CD4-positive, alpha-beta T cell treated with Interleukin-17A for 1 hour (primary cell): ENCODE measurements around the gene FRRS1.
A peak's percentile ranks its signal among the peaks of the same experiment; 100 is the strongest.
"Not testable (repeated sequence)": the region's sequence is repeated elsewhere in the genome, so short reads cannot be mapped to it uniquely, and the experiment has no call there.

ENCODE experiments used
- DNase-seq: peaks from one replicate; pipeline ENCODE4 v3.0.0-alpha.2; 2020

Gene FRRS1

DNA sequence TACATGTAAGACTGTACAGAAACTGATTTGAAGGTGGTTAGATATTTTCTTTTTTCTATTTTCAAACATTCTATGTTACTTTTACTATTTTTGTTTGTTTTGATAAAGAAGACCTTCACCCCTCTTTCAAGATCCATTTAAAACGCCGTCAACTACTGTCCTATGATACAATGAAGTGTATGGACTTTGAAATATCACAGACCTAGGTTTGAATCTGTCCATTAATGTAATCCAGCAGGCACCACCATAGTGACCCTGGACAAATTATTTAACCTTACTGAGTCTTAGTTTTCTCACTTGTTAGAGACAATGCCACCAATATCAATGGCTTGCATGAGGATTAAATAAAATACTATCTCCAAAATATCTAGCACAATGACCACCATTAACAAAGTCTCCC, 2.0 kb downstream of the FRRS1 start:
- DNase-seq, result no peak

DNA sequence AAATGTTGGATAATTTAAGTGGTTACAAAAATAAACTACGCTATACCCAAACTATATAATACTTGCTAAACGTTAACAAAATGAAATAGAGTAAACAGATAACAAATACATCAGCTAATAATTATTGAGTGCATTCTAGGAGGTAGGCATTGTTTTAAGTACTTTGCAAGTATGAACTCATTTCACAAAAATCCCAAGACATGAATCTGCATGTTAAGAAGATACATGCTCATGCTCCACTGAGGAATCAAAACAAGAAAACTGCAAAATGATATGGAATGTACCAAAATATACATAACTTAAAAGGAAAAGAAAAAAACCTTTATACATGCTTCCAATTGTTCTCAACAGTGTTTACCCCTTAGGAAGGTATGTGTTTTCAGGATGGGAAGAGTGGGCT, 2.5 kb downstream of the FRRS1 start:
- DNase-seq, result no peak

DNA sequence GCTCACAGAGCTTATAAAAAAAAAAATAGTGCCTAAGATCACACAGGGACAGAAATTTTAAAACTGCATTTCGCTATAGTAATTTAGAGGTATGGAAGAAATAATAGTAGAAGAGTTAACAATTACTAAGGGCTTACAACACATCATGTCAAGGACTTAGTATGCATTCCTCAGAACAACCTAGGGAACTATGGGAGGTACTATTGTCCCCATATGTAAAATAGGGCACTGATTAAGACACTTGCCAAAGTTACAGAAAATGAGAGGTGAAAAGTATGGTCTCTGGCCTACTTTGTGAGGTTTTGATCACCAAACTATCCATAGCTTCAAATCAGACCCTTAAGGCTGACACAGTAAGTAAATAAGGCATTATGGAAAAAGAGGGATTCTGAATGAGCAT, 4.7 kb downstream of the FRRS1 start:
- no peak for DNase-seq

DNA sequence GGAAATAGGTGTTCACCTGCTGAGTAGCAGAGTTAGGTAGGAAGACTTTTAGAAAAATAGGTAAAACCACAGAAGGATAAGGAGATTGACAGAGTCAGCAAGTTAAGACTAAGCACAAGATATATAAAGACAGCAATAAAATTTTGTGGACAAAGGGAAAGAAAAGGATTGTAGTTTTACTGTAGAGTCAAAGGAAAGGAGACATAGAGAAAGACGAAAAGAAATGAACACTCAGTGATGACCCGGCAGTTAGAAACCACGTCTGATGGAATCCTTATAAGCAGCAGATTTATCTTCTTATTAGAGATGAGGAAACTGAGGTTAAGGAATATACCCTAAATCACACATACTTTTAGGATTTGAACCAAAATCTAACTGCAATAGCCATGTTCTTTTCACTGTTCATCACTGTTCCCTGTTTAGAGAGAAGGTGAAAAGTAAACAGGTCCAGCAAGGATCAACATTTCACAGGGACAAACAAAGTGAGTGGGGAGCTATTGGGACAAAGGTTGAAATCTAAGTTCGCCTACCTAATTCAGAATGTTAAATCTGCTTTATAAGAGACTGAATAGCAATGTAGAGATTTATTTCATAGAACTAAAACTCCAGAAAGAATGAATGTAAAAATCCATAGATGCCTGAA, 6.8 kb downstream of the FRRS1 start:
- DNase-seq, result no peak

DNA sequence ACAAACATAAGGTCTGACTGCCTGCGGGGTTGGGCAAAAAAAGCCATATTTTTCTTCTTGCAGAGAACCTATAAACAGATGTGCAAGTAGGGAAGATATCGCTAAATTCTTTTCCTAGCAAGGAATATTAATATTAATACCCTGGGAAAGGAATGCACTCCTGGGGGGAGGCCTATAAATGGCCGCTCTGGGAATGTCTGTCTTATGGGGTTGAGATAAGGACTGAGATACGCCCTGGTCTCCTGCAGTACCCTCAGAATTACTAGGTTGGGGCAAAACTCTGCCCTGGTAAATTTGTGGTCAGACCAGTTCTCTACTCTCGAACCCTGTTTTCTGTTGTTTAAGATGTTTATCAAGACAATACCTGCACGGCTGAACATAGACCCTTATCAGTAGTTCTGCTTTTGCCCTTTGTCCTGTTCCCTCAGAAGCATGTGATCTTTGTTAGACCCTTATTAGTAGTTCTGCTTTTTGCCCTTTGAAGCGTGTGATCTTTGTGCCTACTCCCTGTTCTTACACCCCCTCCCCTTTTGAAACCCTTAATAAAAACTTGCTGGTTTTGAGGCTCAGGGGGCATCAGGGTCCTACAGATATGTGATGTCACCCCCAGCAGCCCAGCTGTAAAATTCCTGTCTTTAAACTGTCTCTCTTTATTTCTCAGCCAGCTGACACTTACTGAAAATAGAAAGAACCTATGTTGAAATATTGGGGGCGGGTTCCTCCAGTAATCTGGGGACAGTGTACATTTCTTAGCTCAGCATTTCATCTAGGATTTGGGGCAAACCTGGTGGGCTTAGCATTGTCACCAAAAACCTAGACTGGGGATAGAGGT, 7.5 kb downstream of the FRRS1 start:
- not testable (repeated sequence) for DNase-seq

DNA sequence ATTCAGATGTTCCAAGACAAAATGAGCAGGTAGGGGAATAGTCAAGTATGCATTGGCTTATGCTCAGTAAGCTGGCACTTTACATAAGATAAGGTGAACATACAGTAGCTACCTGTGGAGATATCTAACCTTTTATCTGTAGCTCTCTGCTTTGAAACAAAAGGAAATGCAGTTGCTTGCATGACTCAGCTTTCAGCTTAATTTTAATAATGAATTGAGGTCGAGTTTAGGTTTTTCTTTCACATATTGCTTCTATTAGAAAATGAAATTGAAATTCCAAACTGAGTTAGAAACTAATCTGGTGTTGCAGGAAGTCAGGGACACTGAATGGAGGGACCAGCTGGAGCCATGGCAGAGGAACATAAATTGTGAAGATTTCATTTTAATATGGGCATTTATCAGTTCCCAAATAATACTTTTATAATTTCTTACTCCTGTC, 8.3 kb downstream of the FRRS1 start:
- DNase-seq, result no peak

DNA sequence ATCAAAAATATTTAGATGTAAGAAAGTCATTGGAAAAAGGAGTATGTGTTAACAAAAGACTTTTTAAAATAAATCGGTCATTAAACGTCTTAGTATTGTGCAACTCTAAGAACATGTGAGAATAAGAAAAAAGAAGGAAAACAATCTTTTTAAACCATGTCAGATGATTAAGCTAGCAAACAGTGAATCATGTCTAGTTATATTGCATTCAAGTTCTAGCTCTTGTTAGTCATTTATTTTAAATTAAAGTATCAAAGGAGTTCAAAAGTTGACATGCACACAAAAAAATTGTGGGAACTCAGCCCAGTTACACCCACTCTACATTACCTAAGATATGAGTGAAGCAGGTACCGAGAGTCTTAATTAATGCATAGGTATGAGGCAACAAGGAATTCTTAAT, 9.8 kb downstream of the FRRS1 start:
- DNase-seq, result no peak

DNA sequence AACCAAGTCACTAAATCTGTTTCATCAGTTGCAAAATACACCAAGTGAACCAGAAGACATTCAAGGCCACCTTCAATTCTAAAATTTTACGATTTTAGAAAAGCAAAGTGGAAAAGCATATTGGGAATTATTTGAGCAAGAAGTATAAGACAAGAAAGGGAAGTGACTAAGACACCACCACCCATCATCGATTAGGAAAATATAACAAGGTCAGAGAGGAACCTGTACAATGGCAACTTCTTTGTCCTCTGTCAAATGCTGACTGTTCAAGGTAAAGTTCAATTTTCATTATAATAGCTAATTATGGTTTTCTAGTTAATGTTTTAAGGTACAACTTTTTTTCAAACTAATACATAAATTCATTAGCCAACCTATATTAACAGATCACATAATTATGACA, 10.8 kb downstream of the FRRS1 start:
- no peak for DNase-seq

DNA sequence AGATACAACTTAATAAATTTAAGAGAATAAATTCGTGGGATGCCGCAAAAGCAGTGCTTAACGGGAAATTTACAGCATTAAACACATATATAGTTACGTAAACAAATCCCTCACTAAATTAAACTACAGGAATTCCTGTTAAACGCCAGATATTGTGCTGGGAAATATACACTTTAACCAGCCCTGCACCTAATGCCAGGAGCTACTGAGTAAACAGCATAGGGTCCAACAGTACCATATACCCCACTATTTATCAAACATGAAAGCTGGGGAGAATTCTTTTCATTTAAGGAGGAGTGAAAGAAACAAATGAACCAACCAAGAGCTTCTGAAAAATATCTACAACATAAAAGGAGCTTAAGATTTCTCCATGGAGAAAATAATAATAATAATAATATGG, 11.7 kb downstream of the FRRS1 start:
- DNase-seq, result no peak

DNA sequence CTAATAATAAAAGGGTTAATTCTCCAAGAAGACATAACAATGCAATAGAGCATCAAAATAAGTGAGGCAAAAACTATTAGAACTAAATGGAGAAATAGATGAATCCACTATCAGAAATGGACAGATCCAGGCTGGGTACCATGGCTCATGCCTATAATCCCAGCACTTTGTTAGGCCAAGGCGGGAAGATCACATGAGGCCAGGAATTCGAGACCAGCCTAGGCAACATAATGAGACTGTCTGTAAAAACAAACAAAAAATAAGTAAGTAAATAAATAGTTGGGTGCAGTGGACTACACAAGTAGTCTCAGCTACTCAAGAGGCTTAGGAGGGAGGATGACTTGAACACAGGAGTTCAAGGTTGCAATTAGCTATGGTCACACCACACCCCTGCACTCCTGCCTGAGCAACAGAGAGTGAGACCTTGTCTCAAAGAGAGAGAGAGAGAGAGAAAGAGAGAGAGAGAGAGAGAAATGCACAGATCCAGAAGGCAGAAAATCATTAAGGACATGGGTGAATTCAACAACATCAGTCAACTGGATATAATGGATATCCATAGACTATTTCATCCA, 12.3 kb downstream of the FRRS1 start:
- no peak for DNase-seq

DNA sequence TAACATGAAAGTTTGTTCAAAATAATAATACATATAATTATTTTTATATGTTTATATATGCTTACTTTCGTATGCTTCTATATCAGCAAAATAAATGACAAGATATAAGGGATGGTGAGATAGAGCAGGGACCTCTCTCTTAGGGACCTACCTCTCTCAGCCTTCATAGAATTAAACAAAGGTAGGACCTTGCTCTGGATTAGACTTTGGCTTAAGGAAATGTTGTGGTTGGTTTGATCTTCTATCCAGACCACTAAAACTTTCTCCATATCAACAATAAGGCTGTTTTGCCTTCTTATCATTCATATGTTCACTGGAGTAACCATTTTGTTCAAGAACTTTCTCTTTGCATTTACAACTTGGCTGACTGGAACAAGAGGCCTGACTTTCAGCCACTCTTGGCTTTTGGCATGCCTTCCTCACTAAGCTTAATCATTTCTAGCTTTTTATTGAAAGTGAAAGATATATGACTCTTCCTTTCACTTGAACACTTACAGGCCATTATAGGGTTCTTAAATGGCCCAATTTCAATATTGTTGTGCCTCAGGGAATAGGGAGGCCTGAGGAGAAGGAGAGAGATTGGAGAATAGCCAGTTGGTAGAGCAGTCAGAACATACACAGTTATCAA, 14.4 kb downstream of the FRRS1 start:
- no peak for DNase-seq

DNA sequence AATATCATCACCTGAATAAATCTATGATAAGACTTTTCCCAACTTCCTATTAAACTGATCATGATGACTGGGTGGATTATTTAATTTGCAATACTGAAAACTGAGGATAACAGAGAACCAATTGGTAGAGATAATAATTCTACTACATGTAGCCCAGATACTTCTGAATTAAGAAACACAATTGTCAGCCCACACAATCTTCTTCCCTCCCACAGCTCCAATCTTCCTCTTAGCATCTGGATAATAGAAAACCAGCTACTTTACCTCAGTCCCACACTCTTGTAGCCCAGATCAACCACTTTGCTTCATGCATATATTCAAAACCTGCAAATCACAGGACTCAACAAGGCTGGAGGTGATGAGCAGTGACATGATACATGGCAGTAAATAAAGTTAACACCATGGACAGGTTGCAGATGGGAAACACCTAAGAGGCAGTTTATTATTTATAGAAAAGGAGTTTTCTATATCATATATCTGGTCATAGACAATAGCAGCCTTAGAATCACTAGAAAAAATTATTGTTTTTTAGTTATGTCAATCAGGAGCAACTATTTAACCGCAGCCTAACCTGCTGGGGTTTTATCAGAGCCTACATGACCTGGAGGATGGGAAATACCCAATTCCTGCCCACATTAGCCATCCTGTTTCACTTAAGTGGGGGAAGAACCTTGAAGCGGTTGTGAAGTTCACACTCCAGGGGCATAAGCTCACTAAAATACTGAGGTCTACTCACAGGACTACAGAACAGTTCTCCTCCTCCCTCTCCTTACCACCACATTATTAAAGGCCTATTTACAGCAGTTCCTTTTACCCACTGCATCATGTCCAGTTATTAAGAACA, 16.7 kb downstream of the FRRS1 start:
- DNase-seq, result peak; percentile 22

DNA sequence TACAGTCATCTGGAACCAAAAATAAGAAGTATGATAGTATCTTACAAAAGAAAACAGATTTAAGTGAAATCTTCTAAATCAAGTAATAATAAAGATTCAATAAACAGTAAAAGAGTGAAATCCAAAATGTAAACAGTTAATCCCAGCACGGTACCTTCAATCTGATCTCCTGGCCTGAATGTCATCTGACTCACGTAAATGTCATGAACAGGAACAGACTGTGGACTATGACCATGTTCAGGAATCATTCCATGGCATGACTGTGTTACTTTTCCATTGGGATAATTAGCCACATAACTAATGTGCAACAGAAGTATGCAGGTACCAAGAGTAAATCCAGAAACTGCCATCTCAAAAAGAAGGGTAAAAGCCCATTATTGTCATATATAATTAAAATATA, 18.0 kb downstream of the FRRS1 start:
- DNase-seq, result no peak

DNA sequence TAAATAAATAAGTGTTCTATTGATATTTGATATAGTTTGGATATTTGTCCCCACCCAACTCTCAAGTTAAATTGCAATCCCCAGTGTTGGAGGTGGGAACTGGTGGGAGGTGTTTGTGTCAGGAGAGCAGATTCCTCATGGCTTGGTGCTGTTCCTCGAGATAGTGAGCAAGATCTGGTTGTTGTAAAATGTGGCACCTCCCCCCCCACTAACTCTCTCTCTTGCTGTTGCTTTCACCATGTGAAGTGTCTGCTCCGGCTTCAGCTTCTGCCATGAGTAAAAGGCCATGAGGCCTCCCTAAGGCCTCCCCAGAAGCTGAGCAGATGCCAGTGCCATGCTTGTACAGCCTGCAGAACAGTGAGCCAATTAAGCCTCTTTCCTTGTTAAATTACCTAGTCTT, 20.8 kb downstream of the FRRS1 start:
- DNase-seq, result no peak

DNA sequence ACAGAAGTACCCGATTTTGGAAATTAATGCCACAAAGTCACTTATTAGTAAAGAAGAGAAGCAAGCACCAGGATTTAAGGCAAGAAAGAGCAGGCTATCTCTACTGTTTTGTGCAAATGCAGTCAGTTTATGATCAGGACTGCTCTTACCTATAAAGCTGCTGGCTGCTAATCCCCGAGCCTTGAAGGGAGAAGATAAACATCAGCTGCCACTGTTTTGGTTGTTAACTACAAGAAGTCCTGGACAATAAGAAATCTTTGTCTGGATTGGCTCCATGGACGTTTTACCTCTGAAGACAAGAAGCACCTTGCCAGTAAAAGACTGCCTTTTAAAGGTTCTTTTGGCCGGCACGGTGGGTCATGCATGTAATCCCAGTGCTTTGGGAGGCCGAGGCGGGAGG, 21.4 kb downstream of the FRRS1 start:
- no peak for DNase-seq

DNA sequence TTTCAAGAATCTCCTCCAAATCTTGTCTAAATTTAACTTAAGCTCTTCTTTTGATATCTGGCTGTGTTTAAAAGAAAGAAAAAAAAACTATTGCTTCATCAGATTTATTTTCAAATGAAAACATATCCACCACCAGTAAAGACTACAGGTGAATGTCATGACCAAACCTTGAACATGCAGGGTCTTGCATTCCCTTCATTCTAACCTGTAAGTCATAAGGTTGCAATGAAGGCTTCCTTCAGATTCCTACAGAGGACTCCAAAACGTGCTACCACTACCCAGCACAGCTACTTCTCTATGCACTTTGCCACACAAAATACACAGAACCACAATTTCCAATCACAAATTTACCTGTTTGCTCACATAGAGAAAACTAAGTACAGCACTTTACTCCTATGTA, 26.3 kb downstream of the FRRS1 start:
- no peak for DNase-seq

DNA sequence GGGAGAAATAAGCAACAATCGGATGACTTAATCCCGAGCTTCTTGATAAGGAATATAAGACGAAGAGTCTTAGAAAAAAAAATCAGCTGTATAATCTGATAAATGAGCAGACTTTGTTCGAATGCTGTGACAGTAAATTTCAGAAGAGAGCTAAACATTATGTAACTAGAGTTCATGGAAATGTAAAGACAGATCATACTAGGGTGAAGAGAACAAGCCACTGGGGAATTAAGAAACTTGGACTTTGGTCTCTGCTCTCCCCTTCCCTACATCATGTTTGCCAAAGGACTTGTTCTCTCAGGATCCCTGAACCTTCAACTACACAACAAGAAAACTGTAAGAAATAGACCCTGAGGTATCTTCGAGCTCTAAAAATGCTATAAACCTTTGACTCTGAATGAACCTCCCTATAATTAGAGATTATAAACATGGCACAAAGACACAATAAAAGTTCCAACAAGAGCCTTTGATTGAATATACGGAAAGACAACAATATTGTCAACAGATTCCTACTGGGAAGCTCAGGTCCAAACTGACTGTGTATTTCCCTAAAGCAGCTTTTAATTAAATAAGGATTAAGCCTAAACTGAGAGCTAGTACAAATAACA, 27.5 kb downstream of the FRRS1 start:
- no peak for DNase-seq

DNA sequence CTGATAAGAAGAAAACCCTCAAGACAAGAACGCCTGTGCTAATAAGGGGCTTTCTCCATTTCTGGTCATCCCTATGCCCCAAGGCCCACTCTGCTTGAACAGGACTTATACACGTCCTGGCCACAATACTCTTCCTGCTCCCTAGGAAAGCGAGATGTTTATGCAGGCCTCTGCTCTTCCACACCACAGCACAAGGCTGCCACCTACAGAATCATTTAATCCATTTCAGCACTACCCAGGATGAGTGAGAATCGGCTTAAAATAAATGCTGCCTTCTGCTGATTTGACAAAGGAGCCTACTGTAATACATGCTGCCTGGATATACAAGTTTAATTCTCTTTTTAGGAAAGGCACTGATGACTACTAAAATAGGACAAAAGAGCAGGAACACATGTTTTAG, 29.4 kb downstream of the FRRS1 start:
- no peak for DNase-seq

DNA sequence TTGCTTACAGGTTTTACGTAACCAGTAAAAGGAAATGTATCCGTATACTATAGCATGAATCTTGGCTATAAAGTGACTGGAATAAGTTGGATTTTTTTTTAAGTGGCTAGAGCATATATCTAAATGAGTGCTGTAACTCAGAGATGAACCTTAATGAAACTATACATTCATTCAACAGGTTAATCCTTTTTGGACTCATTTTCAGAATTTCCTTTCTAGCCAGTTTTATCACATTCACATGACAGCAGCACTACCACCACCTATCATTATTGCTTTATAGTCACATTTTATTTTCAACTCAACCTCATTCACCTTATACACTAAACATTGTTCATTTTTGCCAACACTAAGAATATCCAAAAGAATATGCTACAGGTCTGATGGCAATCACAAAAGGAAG, 30.6 kb downstream of the FRRS1 start:
- DNase-seq, result no peak

DNA sequence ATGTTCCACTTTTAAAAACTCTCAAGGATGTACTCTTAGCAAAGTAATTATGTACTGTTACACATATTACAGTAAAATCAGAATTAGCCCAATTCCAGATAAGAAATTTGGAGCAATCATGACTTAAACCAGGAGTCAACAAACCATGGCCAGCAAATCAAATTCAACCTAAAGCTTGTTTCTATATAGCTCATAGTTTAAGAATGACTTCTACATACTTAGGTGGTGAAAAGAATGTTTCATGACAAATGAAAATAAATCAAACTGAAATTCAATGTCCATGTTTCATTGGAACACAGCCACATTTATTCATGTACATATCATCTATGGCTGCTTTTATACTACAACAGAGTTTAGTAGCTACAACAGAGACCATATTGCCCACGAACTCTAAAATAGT, 35.1 kb downstream of the FRRS1 start:
- no peak for DNase-seq

DNA sequence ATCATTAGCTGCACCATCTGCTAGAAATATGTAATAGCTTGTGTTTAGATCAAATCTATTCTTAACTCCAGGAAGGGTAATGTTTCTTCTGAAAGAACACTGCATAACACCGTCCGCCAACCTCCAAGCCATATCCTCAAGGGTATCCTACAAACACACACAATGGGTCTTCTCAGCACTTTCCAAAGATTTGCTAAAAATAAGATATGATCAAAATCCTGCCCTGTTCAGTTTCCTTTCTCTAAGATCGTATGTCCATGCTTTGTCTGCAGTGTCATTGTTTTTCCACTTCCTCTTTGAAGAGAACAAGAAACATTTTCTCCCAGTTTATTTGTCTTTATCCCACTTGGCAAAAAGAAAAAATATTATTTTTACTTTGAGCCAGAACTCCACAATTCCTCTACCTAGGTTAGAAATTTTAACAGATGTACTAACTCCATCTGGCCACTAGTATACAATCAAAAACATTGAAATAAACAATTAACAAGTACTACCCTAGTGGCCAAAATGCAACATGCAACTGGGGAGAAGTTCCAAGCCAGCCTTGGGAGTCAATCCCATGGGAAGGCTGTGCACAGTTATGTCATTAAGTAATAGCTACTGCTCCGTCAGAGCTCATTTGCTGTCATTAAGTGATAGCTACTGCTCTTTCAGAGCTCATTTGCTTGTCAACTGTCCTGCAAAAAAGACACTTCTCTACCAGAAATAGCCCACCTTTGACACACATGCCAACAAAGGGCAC, 37.8 kb downstream of the FRRS1 start:
- DNase-seq, result no peak
